Astrocyte (in vitro differentiated cells and primary cell): ENCODE measurements around the gene GNMT. TPM values are rescaled to one million over a fixed set of nuclear protein-coding genes. Genes with fewer than 3 reads are reported as not detected.

Experiments used
- DNase-seq: peaks from one replicate; pipeline ENCODE4 v3.0.0-alpha.2; 2010; ENCODE audit warnings: low read depth
- FAIRE-seq: peaks from 2 replicates; lab custom pipeline; 2011; peaks lifted over from hg19 to GRCh38; lab: Jason Lieb, UNC
- H2AFZ ChIP-seq: 2 replicates; pipeline ENCODE4 v1.6.0; 2012; ENCODE audit warnings: low read depth, low read length, inconsistent platforms
- H3K27ac ChIP-seq: 2 replicates; pipeline ENCODE4 v1.5.1; 2011; ENCODE audit warnings: low read depth, low read length, inconsistent platforms
- H3K27me3 ChIP-seq: 2 replicates; pipeline ENCODE4 v1.6.0; 2011; ENCODE audit warnings: low read length, inconsistent platforms; ENCODE audit not compliant: insufficient read depth
- H3K36me3 ChIP-seq: 2 replicates; pipeline ENCODE4 v1.5.1; 2011; ENCODE audit warnings: low read length, inconsistent platforms; ENCODE audit not compliant: insufficient read depth
- H3K4me1 ChIP-seq: 2 replicates; pipeline ENCODE4 v1.5.1; 2011; ENCODE audit warnings: low read length, inconsistent platforms; ENCODE audit not compliant: insufficient read depth
- H3K4me2 ChIP-seq: 2 replicates; pipeline ENCODE4 v1.6.0; 2012; ENCODE audit warnings: low read length, inconsistent platforms
- H3K4me3 ChIP-seq: 2 replicates; pipeline ENCODE4 v1.5.1; 2011; ENCODE audit warnings: low read depth, mild to moderate bottlenecking, low read length, inconsistent platforms; ENCODE audit not compliant: insufficient read depth
- H3K79me2 ChIP-seq: 2 replicates; pipeline ENCODE4 v1.6.0; 2012; ENCODE audit warnings: mild to moderate bottlenecking, low read length, inconsistent platforms; ENCODE audit not compliant: insufficient read depth
- H3K9ac ChIP-seq: 2 replicates; pipeline ENCODE4 v1.6.0; 2012; ENCODE audit warnings: mild to moderate bottlenecking, low read length, inconsistent platforms
- H3K9me3 ChIP-seq: 2 replicates; pipeline ENCODE4 v1.5.1; 2012; ENCODE audit warnings: low read depth, mild to moderate bottlenecking, low read length, inconsistent platforms; ENCODE audit not compliant: insufficient read depth
- H4K20me1 ChIP-seq: 2 replicates; pipeline ENCODE4 v1.6.0; 2012; ENCODE audit warnings: low read length, inconsistent platforms; ENCODE audit not compliant: insufficient read depth
- H3K27ac Mint-ChIP-seq: one replicate; pipeline ENCODE4 v1.8.0; 2021; ENCODE audit warnings: mild to moderate bottlenecking, mixed read lengths; ENCODE audit not compliant: unreplicated experiment
- H3K27me3 Mint-ChIP-seq: one replicate; pipeline ENCODE4 v1.8.0; 2021; ENCODE audit warnings: low read depth, mixed read lengths; ENCODE audit not compliant: unreplicated experiment
- H3K36me3 Mint-ChIP-seq: one replicate; pipeline ENCODE4 v1.8.0; 2021; ENCODE audit warnings: low read depth, mixed read lengths; ENCODE audit not compliant: unreplicated experiment
- H3K4me1 Mint-ChIP-seq: one replicate; pipeline ENCODE4 v1.8.0; 2021; ENCODE audit warnings: low read depth, mixed read lengths; ENCODE audit not compliant: unreplicated experiment
- H3K4me3 Mint-ChIP-seq: one replicate; pipeline ENCODE4 v1.8.0; 2021; ENCODE audit warnings: mild to moderate bottlenecking, moderate library complexity, mixed read lengths; ENCODE audit not compliant: unreplicated experiment
- H3K9me3 Mint-ChIP-seq: one replicate; pipeline ENCODE4 v1.8.0; 2021; ENCODE audit warnings: mild to moderate bottlenecking, mixed read lengths; ENCODE audit not compliant: unreplicated experiment
- CTCF ChIP-seq: IDR thresholded peaks from 2 replicates; pipeline ENCODE4 v1.5.1; 2011; ENCODE audit warnings: low read depth, mild to moderate bottlenecking, inconsistent platforms, low read length, moderate library complexity; ENCODE audit not compliant: insufficient read depth
- EZH2 ChIP-seq: IDR thresholded peaks from 2 replicates; pipeline ENCODE4 v1.6.1; 2012; ENCODE audit warnings: mild to moderate bottlenecking, low read length, inconsistent platforms; ENCODE audit not compliant: insufficient read depth
- total RNA-seq: library from RNA; stranded (reverse); gene quantifications from 2 replicates; pipeline ENCODE4 v1.2.1, GENCODE V29; 2021

Gene GNMT
- total RNA-seq, 1 donor from 2014 or later, result 0.68 TPM

- H3K79me2 ChIP-seq, result peaks cover 51% of the 10 kb centered on the region
- no peak for FAIRE-seq
Measured at GRCh38 chr6:42932412-42932811, 28.1 kb upstream of the GNMT start.

GRCh38 chr6:42933205-42933604, 27.3 kb upstream of the GNMT start:
- no peaks in the 10 kb centered on the region for H3K27me3 ChIP-seq
- peaks cover 10% of the 10 kb centered on the region for H3K4me1 ChIP-seq
- peaks cover 51% of the 10 kb centered on the region for H3K79me2 ChIP-seq
- H4K20me1 ChIP-seq, result peaks cover 25% of the 10 kb centered on the region
- peaks cover 19% of the 10 kb centered on the region for H3K36me3 ChIP-seq
- DNase-seq (no peak), FAIRE-seq (no peak)
- Mint-ChIP-seq H3K4me3 (no peak overlapping the region), H3K27ac (no peak overlapping the region), H3K36me3 (peaks cover 17% of the 10 kb centered on the region), H3K4me1 (peaks cover 4% of the 10 kb centered on the region), H3K27me3 (no peaks in the 10 kb centered on the region), H3K9me3 (no peaks in the 10 kb centered on the region)
- H3K4me3 ChIP-seq, result no peak overlapping the region
- H3K9ac ChIP-seq, result no peak overlapping the region
- H3K4me2 ChIP-seq, result no peak overlapping the region
- H3K9me3 ChIP-seq, result no peaks in the 10 kb centered on the region
- H2AFZ ChIP-seq, result no peak overlapping the region
- TF ChIP-seq CTCF (no peak), EZH2 (no peak)
- no peak overlapping the region for H3K27ac ChIP-seq

More at GRCh38 chr6:42932412-42932811, 28.1 kb upstream of the GNMT start:
- H3K27ac ChIP-seq, result no peak overlapping the region
- no peaks in the 10 kb centered on the region for H3K9me3 ChIP-seq
- no peak overlapping the region for H3K4me2 ChIP-seq
- Mint-ChIP-seq H3K4me1 (peaks cover 4% of the 10 kb centered on the region), H3K27ac (no peak overlapping the region), H3K9me3 (no peaks in the 10 kb centered on the region), H3K36me3 (peaks cover 10% of the 10 kb centered on the region), H3K27me3 (no peaks in the 10 kb centered on the region), H3K4me3 (no peak overlapping the region)
- H3K27me3 ChIP-seq, result no peaks in the 10 kb centered on the region
- peaks cover 25% of the 10 kb centered on the region for H4K20me1 ChIP-seq
- H3K36me3 ChIP-seq, result peaks cover 19% of the 10 kb centered on the region
- no peak overlapping the region for H3K4me3 ChIP-seq
- H2AFZ ChIP-seq, result no peak overlapping the region
- peaks cover 10% of the 10 kb centered on the region for H3K4me1 ChIP-seq
- TF ChIP-seq EZH2 (no peak), CTCF (no peak)
- H3K9ac ChIP-seq, result no peak overlapping the region
- DNase-seq, result no peak

GRCh38 chr6:42935322-42935721, 25.2 kb upstream of the GNMT start:
- FAIRE-seq, result no peak
- Mint-ChIP-seq H3K27ac (no peak overlapping the region), H3K36me3 (peaks cover 20% of the 10 kb centered on the region), H3K4me3 (no peak overlapping the region), H3K4me1 (peaks cover 4% of the 10 kb centered on the region), H3K27me3 (no peaks in the 10 kb centered on the region), H3K9me3 (no peaks in the 10 kb centered on the region)
- Histone ChIP-seq H4K20me1 (peaks cover 29% of the 10 kb centered on the region), H3K4me2 (no peak overlapping the region), H3K9me3 (no peaks in the 10 kb centered on the region), H3K9ac (no peak overlapping the region), H3K4me3 (no peak overlapping the region), H2AFZ (no peak overlapping the region), H3K27ac (no peak overlapping the region), H3K4me1 (peaks cover 10% of the 10 kb centered on the region), H3K36me3 (peaks cover 19% of the 10 kb centered on the region), H3K27me3 (no peaks in the 10 kb centered on the region), H3K79me2 (peaks cover 51% of the 10 kb centered on the region)
- TF ChIP-seq EZH2 (no peak), CTCF (no peak)
- DNase-seq, result no peak
